Measurements from ENCODE around the gene CXCL9. TPM values are rescaled to one million over a fixed set of nuclear protein-coding genes. Genes with fewer than 3 reads are reported as not detected.

CXCL9 gene
- total RNA-seq, 1 experiment from 2014 or later = not detected

DNA sequence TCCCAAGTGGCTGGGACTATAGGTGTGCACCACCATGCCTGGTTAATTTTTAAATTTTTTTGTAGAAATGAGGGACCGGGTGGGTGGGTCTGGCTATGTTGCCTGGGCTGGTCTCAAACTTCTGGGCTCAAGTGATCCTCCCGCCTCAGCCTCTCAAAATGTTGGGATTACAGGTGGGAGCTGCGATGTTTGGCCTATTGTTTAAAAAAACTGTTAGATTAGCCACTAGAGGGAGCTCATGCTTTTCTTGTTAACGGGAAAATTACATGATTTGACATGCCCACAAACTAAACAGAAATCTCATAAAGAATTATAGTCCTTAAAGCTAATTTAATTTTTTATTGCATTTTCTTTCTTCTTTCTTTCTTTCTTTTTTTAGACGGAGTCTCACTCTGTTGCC lies 11.6 kb downstream of the CXCL9 start:
- TF ChIP-seq, protein P1, sequence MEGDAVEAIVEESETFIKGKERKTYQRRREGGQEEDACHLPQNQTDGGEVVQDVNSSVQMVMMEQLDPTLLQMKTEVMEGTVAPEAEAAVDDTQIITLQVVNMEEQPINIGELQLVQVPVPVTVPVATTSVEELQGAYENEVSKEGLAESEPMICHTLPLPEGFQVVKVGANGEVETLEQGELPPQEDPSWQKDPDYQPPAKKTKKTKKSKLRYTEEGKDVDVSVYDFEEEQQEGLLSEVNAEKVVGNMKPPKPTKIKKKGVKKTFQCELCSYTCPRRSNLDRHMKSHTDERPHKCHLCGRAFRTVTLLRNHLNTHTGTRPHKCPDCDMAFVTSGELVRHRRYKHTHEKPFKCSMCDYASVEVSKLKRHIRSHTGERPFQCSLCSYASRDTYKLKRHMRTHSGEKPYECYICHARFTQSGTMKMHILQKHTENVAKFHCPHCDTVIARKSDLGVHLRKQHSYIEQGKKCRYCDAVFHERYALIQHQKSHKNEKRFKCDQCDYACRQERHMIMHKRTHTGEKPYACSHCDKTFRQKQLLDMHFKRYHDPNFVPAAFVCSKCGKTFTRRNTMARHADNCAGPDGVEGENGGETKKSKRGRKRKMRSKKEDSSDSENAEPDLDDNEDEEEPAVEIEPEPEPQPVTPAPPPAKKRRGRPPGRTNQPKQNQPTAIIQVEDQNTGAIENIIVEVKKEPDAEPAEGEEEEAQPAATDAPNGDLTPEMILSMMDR (conservative IDR thresholded peaks at IDR 0.05) = peak; percentile 76
- no peak for TF ChIP-seq EZH2 (IDR thresholded peaks at IDR 0.05; ENCODE audit: low read depth)
- Histone ChIP-seq H3K27ac (no peak overlapping the region), H3K4me3 (no peak overlapping the region), H3K27me3 (ENCODE audit: insufficient read depth, low read depth) (no peaks in the 10 kb centered on the region), H3K4me2 (no peak overlapping the region), H3F3A (ENCODE audit: insufficient read depth, low read depth) (no peaks in the 10 kb centered on the region), H3K9me3 (ENCODE audit: insufficient read depth, low read depth) (no peaks in the 10 kb centered on the region), H3K4me1 (replicated peaks; ENCODE audit: insufficient read depth) (peaks cover 4% of the 10 kb centered on the region; the same call in 1 of the 2 replicates), H3K79me2 (ENCODE audit: low read depth) (no peaks in the 10 kb centered on the region), H3K9me2 (ENCODE audit: insufficient read depth) (no peaks in the 10 kb centered on the region), H2AFZ (no peak overlapping the region), H3K36me3 (ENCODE audit: low read depth) (no peaks in the 10 kb centered on the region), H4K20me1 (ENCODE audit: insufficient read depth) (no peaks in the 10 kb centered on the region)
- POLR2A ChIA-PET (ENCODE audit: unreplicated experiment) = no interaction called here
- CTCF ChIA-PET = interaction anchor here (0.6 to 1.2 kb wide), 3 partner anchors 53 to 92 kb away, joined by 3 to 4 read pairs (median 4); no protein-coding TSS in a partner anchor
- intact Hi-C loops (cut with micrococcal nuclease; ENCODE audit: unreplicated experiment) = loop anchor here (1.0 to 10.0 kb wide), 2 partner anchors 72 to 509 kb away; no protein-coding TSS in a partner anchor
- DNase-seq = peak in 1 of 2 experiments; percentile 44
- no TSS peak for BruUV-seq (replicated peaks)

DNA sequence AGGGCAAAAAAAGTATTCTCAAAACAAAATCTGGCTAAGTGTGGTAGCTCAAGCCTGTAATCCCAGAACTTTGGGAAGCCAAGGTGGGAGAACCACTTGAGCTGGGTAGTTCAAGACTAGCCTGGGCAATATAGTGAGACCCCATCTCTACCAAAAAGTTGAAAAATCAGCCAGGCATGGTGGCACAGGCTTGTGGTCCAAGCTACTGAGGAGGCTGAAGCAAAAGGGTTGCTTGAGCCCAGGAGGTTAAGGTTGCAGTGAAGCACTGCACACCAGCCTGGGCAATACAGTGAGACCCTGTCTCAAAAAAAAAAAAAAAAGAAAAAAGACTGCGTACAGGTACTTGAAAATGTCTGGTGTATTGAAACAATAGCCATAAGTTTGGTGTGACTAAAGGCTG lies 14.8 kb downstream of the CXCL9 start:
- no peak for TF ChIP-seq EZH2 (IDR thresholded peaks at IDR 0.05; ENCODE audit: low read depth)
- TF ChIP-seq, protein P1 (conservative IDR thresholded peaks at IDR 0.05) = no peak
- Histone ChIP-seq H3F3A (ENCODE audit: insufficient read depth, low read depth) (no peaks in the 10 kb centered on the region), H3K9me2 (ENCODE audit: insufficient read depth) (no peaks in the 10 kb centered on the region), H3K27ac (no peak overlapping the region), H3K79me2 (ENCODE audit: low read depth) (peaks cover 32% of the 10 kb centered on the region), H3K4me3 (no peak overlapping the region), H3K4me2 (no peak overlapping the region), H3K4me1 (replicated peaks; ENCODE audit: insufficient read depth) (peaks cover 16% of the 10 kb centered on the region), H3K27me3 (ENCODE audit: insufficient read depth, low read depth) (no peaks in the 10 kb centered on the region), H4K20me1 (ENCODE audit: insufficient read depth) (peaks cover 11% of the 10 kb centered on the region), H3K36me3 (ENCODE audit: low read depth) (no peaks in the 10 kb centered on the region), H2AFZ (no peak overlapping the region), H3K9me3 (ENCODE audit: insufficient read depth, low read depth) (no peaks in the 10 kb centered on the region)
- ChIA-PET POLR2A (ENCODE audit: unreplicated experiment) (no interaction called here), CTCF (no interaction called here)
- intact Hi-C loops (cut with micrococcal nuclease; ENCODE audit: unreplicated experiment) = loop anchor here (10.0 kb wide), 1 partner anchor 512 kb away; no protein-coding TSS in a partner anchor
- BruUV-seq (replicated peaks) = no TSS peak
- no peak for DNase-seq

DNA sequence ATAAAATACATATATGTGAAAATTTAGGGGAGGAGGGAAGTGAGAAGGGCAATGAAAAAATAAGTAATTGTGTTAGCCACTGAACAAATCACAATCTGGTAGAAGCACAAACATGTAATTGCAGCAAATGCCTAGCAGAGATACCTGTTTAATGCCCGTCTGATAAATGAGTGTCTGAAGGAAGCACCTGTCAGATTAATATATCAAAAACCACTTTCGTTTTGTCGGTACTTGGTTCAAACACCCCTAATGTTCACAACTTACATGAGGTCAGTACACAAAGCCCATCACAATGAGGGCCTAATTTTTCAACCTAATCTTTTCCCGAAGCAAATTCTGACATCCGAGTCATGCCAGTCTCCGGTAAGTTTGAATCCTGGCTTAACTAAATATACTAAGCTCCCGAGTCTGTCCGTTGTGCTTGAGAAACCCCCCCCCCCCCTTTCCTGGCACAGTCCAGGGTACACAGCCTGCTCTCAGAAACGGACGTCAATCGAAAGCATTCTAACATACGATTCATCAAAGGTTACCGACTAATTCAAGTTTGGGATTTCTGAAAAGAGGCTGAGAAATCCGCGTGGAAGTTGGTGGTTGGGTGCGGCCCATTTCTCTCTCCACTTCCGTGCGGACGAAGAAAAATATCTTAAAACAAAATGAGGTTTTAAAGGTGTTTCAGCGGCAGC lies 17.3 kb downstream of the CXCL9 start:
- POLR2A ChIA-PET (ENCODE audit: unreplicated experiment) = interaction anchor here (0.7 kb wide), 1 partner anchor 291 kb away, joined by 6 read pairs; no protein-coding TSS in a partner anchor
- Histone ChIP-seq H3K4me3 (peak overlapping the region; percentile 92), H3K79me2 (ENCODE audit: low read depth) (peaks cover 56% of the 10 kb centered on the region), H3K27ac (no peak overlapping the region), H3K9me2 (ENCODE audit: insufficient read depth) (no peaks in the 10 kb centered on the region), H3K36me3 (ENCODE audit: low read depth) (no peaks in the 10 kb centered on the region), H2AFZ (peak overlapping the region; percentile 93), H3K9me3 (ENCODE audit: insufficient read depth, low read depth) (no peaks in the 10 kb centered on the region), H3K27me3 (ENCODE audit: insufficient read depth, low read depth) (no peaks in the 10 kb centered on the region), H3K4me2 (peak overlapping the region; percentile 99), H3K4me1 (replicated peaks; ENCODE audit: insufficient read depth) (peaks cover 16% of the 10 kb centered on the region), H3F3A (ENCODE audit: insufficient read depth, low read depth) (no peaks in the 10 kb centered on the region), H4K20me1 (ENCODE audit: insufficient read depth) (peaks cover 18% of the 10 kb centered on the region)
- TF ChIP-seq, protein P1 (conservative IDR thresholded peaks at IDR 0.05) = no peak
- TF ChIP-seq EZH2 (IDR thresholded peaks at IDR 0.05; ENCODE audit: low read depth) = no peak
- intact Hi-C loops (cut with micrococcal nuclease; ENCODE audit: unreplicated experiment) = loop anchor here (10.0 kb wide), 1 partner anchor 515 kb away; no protein-coding TSS in a partner anchor
- no peak for DNase-seq
- CTCF ChIA-PET = no interaction called here
- BruUV-seq (replicated peaks) = no TSS peak

Data from PC-9 (cell line).